NCI-H82 treated with DMSO at 0.1 percent for 48 hours (cell line): ENCODE results near the gene TBX2.
"Not testable (repeated sequence)": the region's sequence is repeated elsewhere in the genome, so short reads cannot be mapped to it uniquely, and the experiment has no call there.

Experiments
- DNase-seq: peaks from one replicate; lab custom pipeline; 2025; ENCODE audit not compliant: unreplicated experiment; lab: John Stamatoyannopoulos, UW

Gene TBX2

GRCh38 chr17:61399131-61400065 is at the start of gene TBX2:
TSS of gene TBX2 (plus strand) at chr17:61399843. CDS start at chr17:61400177, 334 bp downstream.
- DNase-seq = no peak

GRCh38 chr17:61351745-61352407 is 47.8 kb upstream of the TBX2 start:
- no peak for DNase-seq

DNA sequence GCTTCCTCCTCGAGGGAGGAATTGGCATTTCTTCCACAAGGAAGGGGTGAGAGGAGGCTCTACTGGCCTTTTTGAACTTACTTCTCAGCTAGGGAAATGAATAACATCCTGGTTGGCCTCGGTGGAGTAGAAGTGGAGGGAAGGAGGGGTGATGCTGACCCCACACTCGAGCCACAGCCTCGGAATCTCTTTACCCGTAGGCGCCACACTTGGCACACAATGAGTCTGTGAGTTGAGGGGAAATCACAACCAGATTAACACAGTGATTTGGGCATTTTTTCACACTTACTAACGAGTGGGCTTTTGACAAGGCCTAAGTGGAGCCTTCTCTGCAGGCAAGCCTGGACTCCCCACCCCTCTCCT is 47.3 kb upstream of the TBX2 start:
- DNase-seq = no peak

DNA sequence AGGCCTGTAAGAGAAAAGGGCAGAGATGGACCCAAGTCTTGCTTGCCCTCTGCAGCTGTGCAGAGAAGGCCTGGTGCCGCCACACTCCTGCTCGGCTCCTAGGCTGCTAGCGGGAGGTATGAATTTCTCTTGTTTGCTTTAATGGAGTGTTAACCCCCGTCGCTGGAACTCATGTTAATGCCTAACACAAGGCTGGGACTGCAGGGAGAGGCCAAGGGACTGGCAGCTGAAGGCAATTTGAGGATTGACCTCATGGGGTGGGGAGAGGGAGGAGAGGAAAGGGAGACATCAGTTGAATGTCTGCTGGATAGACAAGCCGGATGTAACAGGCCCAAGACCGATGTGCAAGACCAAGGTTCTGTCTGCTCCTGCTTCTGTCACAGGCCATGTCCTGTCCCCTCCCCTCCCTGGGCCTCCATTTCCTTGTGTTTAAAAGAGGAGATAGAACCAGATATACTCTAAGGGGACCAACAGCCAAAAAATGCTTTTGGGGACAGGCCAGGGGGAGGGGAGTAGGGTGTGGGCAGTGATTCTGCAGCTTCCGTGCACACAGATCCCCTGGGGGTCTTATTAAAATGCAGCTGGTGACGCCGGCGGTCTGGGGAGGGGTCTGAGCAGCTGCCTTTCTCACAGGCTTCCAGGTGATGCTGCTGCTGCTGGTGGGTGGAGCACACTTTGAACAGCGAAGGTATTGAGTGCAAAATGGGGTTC is 46.7 kb upstream of the TBX2 start:
- no peak for DNase-seq

DNA sequence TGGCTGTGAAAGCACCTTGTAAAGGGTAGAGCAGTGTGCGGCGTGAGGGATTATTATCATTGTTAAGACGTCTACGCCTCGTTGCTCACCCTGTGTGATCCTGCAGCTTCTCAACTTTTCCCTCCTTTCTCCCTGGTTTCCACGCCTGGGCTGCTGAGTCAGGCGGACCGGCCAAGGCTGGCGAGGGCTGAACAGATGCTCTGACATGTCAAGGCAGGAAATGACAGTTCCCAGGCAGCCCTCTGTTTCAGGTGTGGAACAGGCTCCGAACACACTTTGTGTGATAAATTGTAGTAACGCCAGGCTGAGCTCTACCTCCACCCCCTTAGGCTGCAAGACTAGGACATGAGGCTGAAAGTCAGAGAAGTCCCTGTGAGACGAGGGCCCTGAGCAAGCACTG is 46.0 kb upstream of the TBX2 start:
- no peak for DNase-seq

- no peak for DNase-seq
These were observed 44.5 kb upstream of the TBX2 start for GRCh38 chr17:61354895-61355874.

- DNase-seq = not testable (repeated sequence)
These were observed 42.6 kb upstream of the TBX2 start for GRCh38 chr17:61357061-61357460.

- DNase-seq = not testable (repeated sequence)
These were observed 40.1 kb upstream of the TBX2 start for GRCh38 chr17:61359513-61359912.

- DNase-seq = no peak
These were observed 39.2 kb upstream of the TBX2 start for GRCh38 chr17:61360318-61360943.

- no peak for DNase-seq
These were observed 38.6 kb upstream of the TBX2 start for GRCh38 chr17:61361084-61361483.

DNA sequence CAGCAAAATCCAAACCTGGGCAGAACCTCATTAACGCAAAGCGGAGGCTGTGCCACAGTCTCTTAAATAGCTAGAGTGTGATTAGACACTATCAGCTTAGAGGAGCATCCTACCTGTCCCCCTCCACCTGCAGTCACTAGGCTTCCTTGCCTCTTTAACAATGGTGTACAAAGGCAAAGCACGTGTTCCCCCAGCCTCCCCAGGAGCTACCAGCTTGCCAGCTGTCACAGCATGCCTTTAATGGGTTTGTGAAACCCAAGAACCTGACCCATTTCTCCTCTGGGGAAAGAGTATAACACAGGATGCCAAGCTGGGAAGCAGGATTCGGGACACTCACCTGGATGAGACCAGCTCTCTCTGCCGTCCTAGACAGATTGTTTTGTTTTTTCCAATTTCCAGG is 37.2 kb upstream of the TBX2 start:
- no peak for DNase-seq

- DNase-seq = no peak
These were observed 36.6 kb upstream of the TBX2 start for GRCh38 chr17:61362852-61363600.

- DNase-seq = no peak
These were observed 35.8 kb upstream of the TBX2 start for GRCh38 chr17:61363601-61364462.

DNA sequence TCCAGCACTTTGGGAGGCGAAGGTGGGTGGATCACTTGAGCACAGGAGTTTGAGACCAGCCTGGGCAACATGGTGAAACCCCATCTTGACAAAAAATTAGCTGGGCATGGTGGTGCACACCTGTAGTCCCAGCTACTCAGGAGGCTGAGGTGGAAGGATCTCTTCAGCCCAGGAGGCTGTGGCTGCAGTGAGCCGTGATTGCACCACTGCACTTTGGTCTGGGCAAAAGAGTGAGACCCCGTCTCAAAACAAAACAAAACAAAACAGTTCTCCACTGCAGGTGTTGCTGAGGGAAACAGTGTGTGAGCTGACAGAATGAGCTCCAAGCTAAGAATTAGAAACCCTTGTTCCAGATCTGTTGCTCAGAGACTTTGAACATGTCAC is 35.2 kb upstream of the TBX2 start:
- no peak for DNase-seq

DNA sequence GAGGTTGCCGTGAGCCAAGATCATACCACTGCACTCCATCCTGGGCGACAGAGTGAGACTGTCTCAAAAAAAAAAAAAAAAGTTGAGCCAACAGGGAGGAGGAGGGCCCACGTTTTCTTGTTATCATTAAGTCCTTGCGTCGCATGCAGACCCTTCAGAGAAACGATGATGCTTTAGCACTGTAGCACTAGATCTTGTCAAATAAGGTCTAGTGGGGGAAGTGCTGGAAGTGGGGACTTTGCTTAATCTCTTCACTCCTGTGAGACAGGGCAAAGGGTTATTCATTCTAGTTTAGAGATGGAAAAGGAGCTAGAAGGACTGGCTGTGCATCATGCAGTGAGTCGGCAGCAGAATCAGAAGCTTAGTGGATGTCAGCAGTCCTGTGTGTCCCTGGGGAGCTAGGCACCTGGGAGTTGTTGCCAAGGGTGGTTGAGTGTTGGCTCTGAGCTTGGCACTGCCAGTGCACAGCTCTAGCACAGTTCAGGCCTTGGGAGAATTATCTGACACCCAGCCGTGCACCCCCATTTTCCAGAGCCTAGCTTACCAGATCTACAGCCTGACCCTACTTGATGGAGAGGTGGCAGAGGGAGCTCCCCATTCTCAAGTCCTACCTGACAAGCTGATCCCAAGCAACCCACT is 33.4 kb upstream of the TBX2 start:
- DNase-seq = no peak

- peak; percentile 47 for DNase-seq
These were observed 32.8 kb upstream of the TBX2 start for GRCh38 chr17:61366715-61367413.

DNA sequence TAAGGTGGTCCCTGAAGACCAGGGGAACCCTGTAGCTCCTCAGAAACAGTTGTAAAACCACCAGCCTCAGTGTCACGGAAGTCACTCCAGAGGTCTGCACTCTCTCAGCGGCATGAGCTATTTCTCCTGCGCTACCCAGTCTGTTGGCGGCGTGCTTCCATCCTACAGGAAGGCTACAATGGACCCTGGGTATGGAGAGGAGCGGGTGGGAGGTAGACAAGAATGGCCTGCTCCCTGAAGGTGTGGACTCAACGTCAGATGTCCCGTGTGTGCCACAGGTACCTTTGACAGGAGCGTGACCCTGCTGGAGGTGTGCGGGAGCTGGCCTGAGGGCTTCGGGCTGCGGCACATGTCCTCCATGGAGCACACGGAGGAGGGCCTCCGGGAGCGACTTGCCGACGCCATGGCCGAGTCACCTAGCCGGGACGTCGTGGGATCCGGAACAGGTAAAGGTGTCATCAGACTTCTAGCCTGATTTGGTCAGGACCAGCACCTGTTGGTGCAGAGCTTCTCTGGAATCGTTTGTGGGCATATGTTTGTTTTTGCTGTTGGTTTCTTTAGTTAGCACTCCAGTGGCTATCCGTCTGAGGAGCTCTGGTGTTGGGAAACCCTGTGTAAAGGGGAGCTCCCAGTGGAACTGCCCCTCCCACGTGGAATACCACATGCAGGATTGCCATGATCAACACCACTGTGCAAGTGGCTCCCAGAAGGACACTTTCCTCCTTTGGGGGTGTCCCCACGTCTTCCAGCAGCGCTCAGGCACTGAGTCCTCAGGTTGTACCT is 31.4 kb upstream of the TBX2 start:
- no peak for DNase-seq
